Measurements from ENCODE around the gene MACROD2.

The MACROD2 gene

GRCh38 chr20:16078172-16078898 lies 2083.0 kb downstream of the MACROD2 start:
- DNase-seq: no peak

- no peak for DNase-seq
These were observed 2086.1 kb downstream of the MACROD2 start for GRCh38 chr20:16081421-16081820.

- no peak for DNase-seq
These were observed 2086.8 kb downstream of the MACROD2 start for GRCh38 chr20:16082051-16082550.

- DNase-seq: no peak
These were observed 2088.4 kb downstream of the MACROD2 start for GRCh38 chr20:16083639-16084280.

GRCh38 chr20:16095226-16095625 lies 2099.9 kb downstream of the MACROD2 start:
- no peak for DNase-seq

GRCh38 chr20:16096756-16097326 lies 2101.5 kb downstream of the MACROD2 start:
- DNase-seq: no peak

- no peak for DNase-seq
These were observed 2102.5 kb downstream of the MACROD2 start for GRCh38 chr20:16097788-16098187.

GRCh38 chr20:16098890-16099639 lies 2103.7 kb downstream of the MACROD2 start:
- DNase-seq: no peak

- DNase-seq: no peak
These were observed 2104.8 kb downstream of the MACROD2 start for GRCh38 chr20:16100111-16100510.

- no peak for DNase-seq
These were observed 2105.5 kb downstream of the MACROD2 start for GRCh38 chr20:16100767-16101166.
